ENCODE results near the gene SIAH1.
"Not testable (repeated sequence)": the region's sequence is repeated elsewhere in the genome, so short reads cannot be mapped to it uniquely, and the experiment has no call there.

DNA sequence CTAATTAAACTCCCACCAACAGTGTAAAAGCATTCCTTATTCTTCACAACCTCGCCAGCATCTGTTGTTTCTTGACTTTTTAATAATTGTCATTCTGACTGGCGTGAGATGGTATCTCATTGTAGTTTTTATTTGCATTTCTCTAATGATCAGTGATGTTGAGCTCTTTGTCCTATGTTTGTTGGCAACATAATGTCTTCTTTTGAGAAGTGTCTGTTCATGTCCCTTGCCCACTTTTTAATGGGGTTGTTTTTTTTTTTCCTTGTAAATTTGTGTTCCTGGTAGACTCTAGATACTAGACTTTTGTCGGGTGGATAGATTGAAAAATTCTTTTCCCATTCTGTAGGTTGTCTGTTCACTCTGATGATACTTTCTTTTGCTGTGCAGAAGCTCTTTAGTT lies 71.3 kb downstream of the SIAH1 start:
- TF ChIP-seq CTCF (IDR thresholded peaks at IDR 0.05; ENCODE audit: insufficient read depth, low read depth, low read length); EZH2 (IDR thresholded peaks at IDR 0.05; ENCODE audit: insufficient read depth, low read length): not testable (repeated sequence)
